ENCODE results near the gene ZNF274. TPM values are rescaled to one million over a fixed set of nuclear protein-coding genes. Genes with fewer than 3 reads are reported as not detected.

Gene ZNF274
- total and polyA plus RNA-seq, 10 of the 15 experiments (the other 5 are each of a cell fraction or from before 2014, with no cell fraction given) = 2.7 to 17.6 (median 14.3) TPM

GRCh38 chr19:58229255-58229639, 46.4 kb downstream of the ZNF274 start:
- no peak for DNase-seq (ENCODE audit: low read depth, low spot score)
- Histone ChIP-seq H3K9ac (ENCODE audit: control insufficient read depth, insufficient read depth, low read length) (peak overlapping the region; percentile 90; the same call in 1 of the 2 replicates), H4K20me1 (ENCODE audit: control insufficient read depth, insufficient read depth) (no peaks in the 10 kb centered on the region), H3K4me1 (ENCODE audit: control insufficient read depth, insufficient read depth, low read length) (peaks cover 9% of the 10 kb centered on the region), H3K27me3 (replicated peaks in 1 of 2; ENCODE audit: control insufficient read depth in 2 of 2, insufficient read depth in 2 of 2, low read length in 1 of 2) (no peaks in the 10 kb centered on the region), H3K36me3 (ENCODE audit: control insufficient read depth in 2 of 2, insufficient read depth in 2 of 2, low read length in 1 of 2) (peaks cover 15 to 32% of the 10 kb centered on the region in 2 experiments), H3K27ac (ENCODE audit: control insufficient read depth, insufficient read depth) (peak overlapping the region; percentile 88), H3K4me2 (ENCODE audit: control insufficient read depth, insufficient read depth) (peak overlapping the region; percentile 72), H3K79me2 (ENCODE audit: control insufficient read depth, insufficient read depth, low read length) (peaks cover 25% of the 10 kb centered on the region), H2AFZ (ENCODE audit: control insufficient read depth, low read depth, low read length) (no peak overlapping the region; the same call in 1 of the 2 replicates), H3K4me3 (peak overlapping the region; percentile 85), H3K9me3 (replicated peaks; ENCODE audit: control insufficient read depth, insufficient read depth, low read length) (peaks cover 23% of the 10 kb centered on the region; the same call in 2 of the 3 replicates)
- no peak for FAIRE-seq
- ATAC-seq = peak; percentile 59
- SMC1A ChIA-PET (ENCODE audit: uncharacterized antibody, unreplicated experiment) = interaction anchor here (0.8 to 1.5 kb wide), 2 partner anchors 134 to 291 kb away, joined by 3 to 4 read pairs; partner anchors contain the start of gene ZNF497
- TF ChIP-seq RUNX3 (IDR thresholded peaks at IDR 0.05; ENCODE audit: low read length) = 0 out of 2 replicates have a peak, but pooled peaks have one; percentile 16
- 0 out of 2 replicates have a peak, but pooled peaks have one; percentile 41 for TF ChIP-seq NFYB (IDR thresholded peaks at IDR 0.05; ENCODE audit: insufficient read depth, low read depth, low read length)
- peak; percentile 26 to 44 (median 42); a peak in 4 of 6 replicates for TF ChIP-seq CTCF (IDR thresholded peaks at IDR 0.05 in 2 of 3, conservative IDR thresholded peaks at IDR 0.05 in 1 of 3; ENCODE audit: control insufficient read depth in 2 of 3, extremely low read depth in 1 of 3, insufficient read depth in 1 of 3, low read depth in 3 of 3, low read length in 3 of 3)
- TF ChIP-seq PAX8 (IDR thresholded peaks at IDR 0.05) = no peak
- TF ChIP-seq NR2F1 (conservative IDR thresholded peaks at IDR 0.05) = peak; percentile 38; the same call in 1 of the 2 replicates
- no peak for TF ChIP-seq ZNF592 (IDR thresholded peaks at IDR 0.05)
- peak in 1 of 2 experiments; percentile 8; a peak in 1 of 4 replicates for TF ChIP-seq BHLHE40 (IDR thresholded peaks at IDR 0.05; ENCODE audit: borderline replicate concordance in 1 of 2, low read depth in 2 of 2, low read length in 1 of 2)
- TF ChIP-seq RAD21 (IDR thresholded peaks at IDR 0.05; ENCODE audit: insufficient read depth, low read depth, low read length) = peak; percentile 50
- CTCF ChIA-PET = interaction anchor here (0.8 to 1.5 kb wide), 3 partner anchors 77 to 291 kb away, joined by 3 to 5 read pairs (median 3); partner anchors contain the start of gene ZBTB45
- in situ Hi-C loops (cut with MboI) = no loop called here
- 42% methylated on average over 8 of the region's 13 CpGs for WGBS (ENCODE audit: insufficient coverage, insufficient replicate concordance, low lambda C conversion rate, missing lambda C conversion rate)
- RAD21 ChIA-PET (ENCODE audit: unreplicated experiment) = no interaction called here
- intact Hi-C loops (cut with micrococcal nuclease; ENCODE audit: unreplicated experiment) = loop anchor here (10.0 kb wide), 1 partner anchor 76 kb away; the partner anchor contains the start of gene ERVK3-1
- BruUV-seq (replicated peaks) = no TSS peak
- POLR2A ChIA-PET = interaction anchor here (0.6 to 1.1 kb wide), 2 partner anchors 51 to 272 kb away, joined by 3 to 4 read pairs; no protein-coding TSS in a partner anchor
